NB4 (cell line): ENCODE data around the gene ARPC2.

Source experiments
- CTCF ChIP-seq: IDR thresholded peaks from one replicate; pipeline ENCODE4 v1.5.1; 2012; ENCODE audit warnings: low read depth, low read length
- MAX ChIP-seq: IDR thresholded peaks from 2 replicates; pipeline ENCODE4 v1.6.1; 2011; ENCODE audit warnings: low read depth, low read length
- MYC ChIP-seq: IDR thresholded peaks from 2 replicates; pipeline ENCODE4 v1.6.1; 2011; ENCODE audit warnings: low read depth, low read length
- POLR2A ChIP-seq: IDR thresholded peaks from 2 replicates; pipeline ENCODE4 v1.6.1; 2011; ENCODE audit warnings: mild to moderate bottlenecking; ENCODE audit not compliant: insufficient read length; ENCODE audit errors: extremely low read depth

GRCh38 chr2:218264773-218265561 lies 48.0 kb downstream of the ARPC2 start:
- TF ChIP-seq CTCF (no peak), MAX (no peak), POLR2A (no peak), MYC (no peak)
